ENCODE measurements around the gene IL4R. TPM values are rescaled to one million over a fixed set of nuclear protein-coding genes. Genes with fewer than 3 reads are reported as not detected.
A peak's percentile ranks its signal among the peaks of the same experiment; 100 is the strongest.

IL4R gene
- total and polyA plus RNA-seq, 2 of the 13 experiments (the other 11 are each of a cell fraction or from before 2014, with no cell fraction given): 15.9 to 49.6 TPM

DNA sequence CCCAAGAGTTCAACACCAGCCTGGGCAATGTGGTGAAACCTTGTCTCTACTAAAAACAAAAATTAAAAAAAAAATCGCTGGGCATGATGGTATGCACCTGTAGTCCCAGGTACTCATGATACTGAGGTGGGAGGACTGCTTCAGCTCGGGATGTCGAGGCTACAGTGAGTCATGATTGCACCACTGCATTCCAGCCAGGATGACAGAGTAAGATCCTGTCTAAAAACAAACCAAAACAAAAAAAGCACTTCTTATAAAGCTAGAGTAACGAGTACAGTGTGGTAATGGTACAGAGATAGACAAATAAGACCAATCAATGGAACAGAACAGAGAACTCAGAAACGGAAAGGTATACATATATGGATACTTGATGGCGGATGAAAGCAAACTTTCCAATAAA lies 49.6 kb upstream of the IL4R start (continued):
- TF ChIP-seq, protein P1, sequence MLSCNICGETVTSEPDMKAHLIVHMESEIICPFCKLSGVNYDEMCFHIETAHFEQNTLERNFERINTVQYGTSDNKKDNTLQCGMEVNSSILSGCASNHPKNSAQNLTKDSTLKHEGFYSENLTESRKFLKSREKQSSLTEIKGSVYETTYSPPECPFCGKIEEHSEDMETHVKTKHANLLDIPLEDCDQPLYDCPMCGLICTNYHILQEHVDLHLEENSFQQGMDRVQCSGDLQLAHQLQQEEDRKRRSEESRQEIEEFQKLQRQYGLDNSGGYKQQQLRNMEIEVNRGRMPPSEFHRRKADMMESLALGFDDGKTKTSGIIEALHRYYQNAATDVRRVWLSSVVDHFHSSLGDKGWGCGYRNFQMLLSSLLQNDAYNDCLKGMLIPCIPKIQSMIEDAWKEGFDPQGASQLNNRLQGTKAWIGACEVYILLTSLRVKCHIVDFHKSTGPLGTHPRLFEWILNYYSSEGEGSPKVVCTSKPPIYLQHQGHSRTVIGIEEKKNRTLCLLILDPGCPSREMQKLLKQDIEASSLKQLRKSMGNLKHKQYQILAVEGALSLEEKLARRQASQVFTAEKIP (CRISPR knock-in tag; IDR thresholded peaks at IDR 0.05; ENCODE audit: borderline replicate concordance): no peak
- TF ChIP-seq, protein P2, sequence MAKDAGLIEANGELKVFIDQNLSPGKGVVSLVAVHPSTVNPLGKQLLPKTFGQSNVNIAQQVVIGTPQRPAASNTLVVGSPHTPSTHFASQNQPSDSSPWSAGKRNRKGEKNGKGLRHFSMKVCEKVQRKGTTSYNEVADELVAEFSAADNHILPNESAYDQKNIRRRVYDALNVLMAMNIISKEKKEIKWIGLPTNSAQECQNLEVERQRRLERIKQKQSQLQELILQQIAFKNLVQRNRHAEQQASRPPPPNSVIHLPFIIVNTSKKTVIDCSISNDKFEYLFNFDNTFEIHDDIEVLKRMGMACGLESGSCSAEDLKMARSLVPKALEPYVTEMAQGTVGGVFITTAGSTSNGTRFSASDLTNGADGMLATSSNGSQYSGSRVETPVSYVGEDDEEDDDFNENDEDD (CRISPR knock-in tag; IDR thresholded peaks at IDR 0.05; ENCODE audit: borderline replicate concordance): no peak
- TF ChIP-seq XRCC5 (optimal IDR thresholded peaks at IDR 0.05; ENCODE audit: low read length): no peak
- TF ChIP-seq ZBTB1 (CRISPR knock-in tag; IDR thresholded peaks at IDR 0.05; ENCODE audit: borderline replicate concordance): no peak
- peak; percentile 65; the same call in 1 of the 2 replicates for TF ChIP-seq FOXO1 (CRISPR knock-in tag; IDR thresholded peaks at IDR 0.05)
- TF ChIP-seq FOSL2 (CRISPR knock-in tag; IDR thresholded peaks at IDR 0.05): peak; percentile 99
- no peak for TF ChIP-seq ZNF136 (CRISPR knock-in tag; IDR thresholded peaks at IDR 0.05; ENCODE audit: low read depth)
- TF ChIP-seq, protein P3, sequence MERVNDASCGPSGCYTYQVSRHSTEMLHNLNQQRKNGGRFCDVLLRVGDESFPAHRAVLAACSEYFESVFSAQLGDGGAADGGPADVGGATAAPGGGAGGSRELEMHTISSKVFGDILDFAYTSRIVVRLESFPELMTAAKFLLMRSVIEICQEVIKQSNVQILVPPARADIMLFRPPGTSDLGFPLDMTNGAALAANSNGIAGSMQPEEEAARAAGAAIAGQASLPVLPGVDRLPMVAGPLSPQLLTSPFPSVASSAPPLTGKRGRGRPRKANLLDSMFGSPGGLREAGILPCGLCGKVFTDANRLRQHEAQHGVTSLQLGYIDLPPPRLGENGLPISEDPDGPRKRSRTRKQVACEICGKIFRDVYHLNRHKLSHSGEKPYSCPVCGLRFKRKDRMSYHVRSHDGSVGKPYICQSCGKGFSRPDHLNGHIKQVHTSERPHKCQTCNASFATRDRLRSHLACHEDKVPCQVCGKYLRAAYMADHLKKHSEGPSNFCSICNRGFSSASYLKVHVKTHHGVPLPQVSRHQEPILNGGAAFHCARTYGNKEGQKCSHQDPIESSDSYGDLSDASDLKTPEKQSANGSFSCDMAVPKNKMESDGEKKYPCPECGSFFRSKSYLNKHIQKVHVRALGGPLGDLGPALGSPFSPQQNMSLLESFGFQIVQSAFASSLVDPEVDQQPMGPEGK (CRISPR knock-in tag; IDR thresholded peaks at IDR 0.05): no peak
- TF ChIP-seq, protein P4, sequence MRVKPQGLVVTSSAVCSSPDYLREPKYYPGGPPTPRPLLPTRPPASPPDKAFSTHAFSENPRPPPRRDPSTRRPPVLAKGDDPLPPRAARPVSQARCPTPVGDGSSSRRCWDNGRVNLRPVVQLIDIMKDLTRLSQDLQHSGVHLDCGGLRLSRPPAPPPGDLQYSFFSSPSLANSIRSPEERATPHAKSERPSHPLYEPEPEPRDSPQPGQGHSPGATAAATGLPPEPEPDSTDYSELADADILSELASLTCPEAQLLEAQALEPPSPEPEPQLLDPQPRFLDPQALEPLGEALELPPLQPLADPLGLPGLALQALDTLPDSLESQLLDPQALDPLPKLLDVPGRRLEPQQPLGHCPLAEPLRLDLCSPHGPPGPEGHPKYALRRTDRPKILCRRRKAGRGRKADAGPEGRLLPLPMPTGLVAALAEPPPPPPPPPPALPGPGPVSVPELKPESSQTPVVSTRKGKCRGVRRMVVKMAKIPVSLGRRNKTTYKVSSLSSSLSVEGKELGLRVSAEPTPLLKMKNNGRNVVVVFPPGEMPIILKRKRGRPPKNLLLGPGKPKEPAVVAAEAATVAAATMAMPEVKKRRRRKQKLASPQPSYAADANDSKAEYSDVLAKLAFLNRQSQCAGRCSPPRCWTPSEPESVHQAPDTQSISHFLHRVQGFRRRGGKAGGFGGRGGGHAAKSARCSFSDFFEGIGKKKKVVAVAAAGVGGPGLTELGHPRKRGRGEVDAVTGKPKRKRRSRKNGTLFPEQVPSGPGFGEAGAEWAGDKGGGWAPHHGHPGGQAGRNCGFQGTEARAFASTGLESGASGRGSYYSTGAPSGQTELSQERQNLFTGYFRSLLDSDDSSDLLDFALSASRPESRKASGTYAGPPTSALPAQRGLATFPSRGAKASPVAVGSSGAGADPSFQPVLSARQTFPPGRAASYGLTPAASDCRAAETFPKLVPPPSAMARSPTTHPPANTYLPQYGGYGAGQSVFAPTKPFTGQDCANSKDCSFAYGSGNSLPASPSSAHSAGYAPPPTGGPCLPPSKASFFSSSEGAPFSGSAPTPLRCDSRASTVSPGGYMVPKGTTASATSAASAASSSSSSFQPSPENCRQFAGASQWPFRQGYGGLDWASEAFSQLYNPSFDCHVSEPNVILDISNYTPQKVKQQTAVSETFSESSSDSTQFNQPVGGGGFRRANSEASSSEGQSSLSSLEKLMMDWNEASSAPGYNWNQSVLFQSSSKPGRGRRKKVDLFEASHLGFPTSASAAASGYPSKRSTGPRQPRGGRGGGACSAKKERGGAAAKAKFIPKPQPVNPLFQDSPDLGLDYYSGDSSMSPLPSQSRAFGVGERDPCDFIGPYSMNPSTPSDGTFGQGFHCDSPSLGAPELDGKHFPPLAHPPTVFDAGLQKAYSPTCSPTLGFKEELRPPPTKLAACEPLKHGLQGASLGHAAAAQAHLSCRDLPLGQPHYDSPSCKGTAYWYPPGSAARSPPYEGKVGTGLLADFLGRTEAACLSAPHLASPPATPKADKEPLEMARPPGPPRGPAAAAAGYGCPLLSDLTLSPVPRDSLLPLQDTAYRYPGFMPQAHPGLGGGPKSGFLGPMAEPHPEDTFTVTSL (CRISPR knock-in tag; IDR thresholded peaks at IDR 0.05; ENCODE audit: borderline replicate concordance): peak; percentile 74
- TF ChIP-seq, protein P5, sequence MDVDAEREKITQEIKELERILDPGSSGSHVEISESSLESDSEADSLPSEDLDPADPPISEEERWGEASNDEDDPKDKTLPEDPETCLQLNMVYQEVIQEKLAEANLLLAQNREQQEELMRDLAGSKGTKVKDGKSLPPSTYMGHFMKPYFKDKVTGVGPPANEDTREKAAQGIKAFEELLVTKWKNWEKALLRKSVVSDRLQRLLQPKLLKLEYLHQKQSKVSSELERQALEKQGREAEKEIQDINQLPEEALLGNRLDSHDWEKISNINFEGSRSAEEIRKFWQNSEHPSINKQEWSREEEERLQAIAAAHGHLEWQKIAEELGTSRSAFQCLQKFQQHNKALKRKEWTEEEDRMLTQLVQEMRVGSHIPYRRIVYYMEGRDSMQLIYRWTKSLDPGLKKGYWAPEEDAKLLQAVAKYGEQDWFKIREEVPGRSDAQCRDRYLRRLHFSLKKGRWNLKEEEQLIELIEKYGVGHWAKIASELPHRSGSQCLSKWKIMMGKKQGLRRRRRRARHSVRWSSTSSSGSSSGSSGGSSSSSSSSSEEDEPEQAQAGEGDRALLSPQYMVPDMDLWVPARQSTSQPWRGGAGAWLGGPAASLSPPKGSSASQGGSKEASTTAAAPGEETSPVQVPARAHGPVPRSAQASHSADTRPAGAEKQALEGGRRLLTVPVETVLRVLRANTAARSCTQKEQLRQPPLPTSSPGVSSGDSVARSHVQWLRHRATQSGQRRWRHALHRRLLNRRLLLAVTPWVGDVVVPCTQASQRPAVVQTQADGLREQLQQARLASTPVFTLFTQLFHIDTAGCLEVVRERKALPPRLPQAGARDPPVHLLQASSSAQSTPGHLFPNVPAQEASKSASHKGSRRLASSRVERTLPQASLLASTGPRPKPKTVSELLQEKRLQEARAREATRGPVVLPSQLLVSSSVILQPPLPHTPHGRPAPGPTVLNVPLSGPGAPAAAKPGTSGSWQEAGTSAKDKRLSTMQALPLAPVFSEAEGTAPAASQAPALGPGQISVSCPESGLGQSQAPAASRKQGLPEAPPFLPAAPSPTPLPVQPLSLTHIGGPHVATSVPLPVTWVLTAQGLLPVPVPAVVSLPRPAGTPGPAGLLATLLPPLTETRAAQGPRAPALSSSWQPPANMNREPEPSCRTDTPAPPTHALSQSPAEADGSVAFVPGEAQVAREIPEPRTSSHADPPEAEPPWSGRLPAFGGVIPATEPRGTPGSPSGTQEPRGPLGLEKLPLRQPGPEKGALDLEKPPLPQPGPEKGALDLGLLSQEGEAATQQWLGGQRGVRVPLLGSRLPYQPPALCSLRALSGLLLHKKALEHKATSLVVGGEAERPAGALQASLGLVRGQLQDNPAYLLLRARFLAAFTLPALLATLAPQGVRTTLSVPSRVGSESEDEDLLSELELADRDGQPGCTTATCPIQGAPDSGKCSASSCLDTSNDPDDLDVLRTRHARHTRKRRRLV (CRISPR knock-in tag; IDR thresholded peaks at IDR 0.05): no peak

All from HepG2 (cell line).